Skeletal muscle tissue (tissue), 4 donors: ENCODE measurements around the gene TRPM3. TPM values are rescaled to one million over a fixed set of nuclear protein-coding genes. Genes with fewer than 3 reads are reported as not detected.

Source experiments
- H3K27ac ChIP-seq: one replicate; pipeline ENCODE4 v1.7.0; 2013; ENCODE audit warnings: mild to moderate bottlenecking, low read depth, low read length, inconsistent platforms
- H3K27me3 ChIP-seq, 3 donors: one replicate each; pipeline ENCODE4 v1.7.0; 2013; ENCODE audit warnings: low read length in 3 of 3; ENCODE audit not compliant: control insufficient read depth in 3 of 3, insufficient read depth in 3 of 3
- H3K36me3 ChIP-seq, 3 donors: one replicate each; pipeline ENCODE4 v1.7.0; 2013; ENCODE audit warnings: low read length in 3 of 3; ENCODE audit not compliant: control insufficient read depth in 3 of 3, insufficient read depth in 3 of 3
- H3K4me1 ChIP-seq, 3 donors: one replicate each; pipeline ENCODE4 v1.7.0; 2013; ENCODE audit warnings: low read length in 3 of 3, mild to moderate bottlenecking in 3 of 3; ENCODE audit not compliant: control insufficient read depth in 3 of 3, insufficient read depth in 3 of 3
- H3K4me3 ChIP-seq, 3 donors: one replicate each; pipeline ENCODE4 v1.7.0; 2013; ENCODE audit warnings: low read length in 3 of 3
- H3K9ac ChIP-seq, 3 donors: one replicate each; pipeline ENCODE4 v1.7.0; 2013; ENCODE audit warnings: low read length in 3 of 3, mild to moderate bottlenecking in 3 of 3, moderate library complexity in 2 of 3, low read depth in 1 of 3
- H3K9me3 ChIP-seq, 3 donors: one replicate each; pipeline ENCODE4 v1.7.0; 2013; ENCODE audit warnings: low read length in 3 of 3; ENCODE audit not compliant: control insufficient read depth in 3 of 3
- total RNA-seq: library from RNA; depleted of rRNA; stranded (reverse); fragments of >200 nt; gene quantifications from one replicate; pipeline ENCODE4 v1.2.3, GENCODE V29; 2014
- donor health status: Osteomylitis.

Gene TRPM3
- total RNA-seq, 1 donor from 2014 or later, result 1.6 TPM

- H3K9me3 ChIP-seq, result no peaks in the 10 kb centered on the region
- no peak overlapping the region for H3K4me3 ChIP-seq
- no peak overlapping the region for H3K9ac ChIP-seq
- H3K36me3 ChIP-seq, result no peaks in the 10 kb centered on the region
- H3K27ac ChIP-seq, result no peak overlapping the region
- H3K27me3 ChIP-seq, result no peaks in the 10 kb centered on the region
- H3K4me1 ChIP-seq, result peaks cover 0 to 4% (median 0%) of the 10 kb centered on the region in 3 donors
These were observed 496.3 kb downstream of the TRPM3 start for GRCh38 chr9:70625078-70625477.

DNA sequence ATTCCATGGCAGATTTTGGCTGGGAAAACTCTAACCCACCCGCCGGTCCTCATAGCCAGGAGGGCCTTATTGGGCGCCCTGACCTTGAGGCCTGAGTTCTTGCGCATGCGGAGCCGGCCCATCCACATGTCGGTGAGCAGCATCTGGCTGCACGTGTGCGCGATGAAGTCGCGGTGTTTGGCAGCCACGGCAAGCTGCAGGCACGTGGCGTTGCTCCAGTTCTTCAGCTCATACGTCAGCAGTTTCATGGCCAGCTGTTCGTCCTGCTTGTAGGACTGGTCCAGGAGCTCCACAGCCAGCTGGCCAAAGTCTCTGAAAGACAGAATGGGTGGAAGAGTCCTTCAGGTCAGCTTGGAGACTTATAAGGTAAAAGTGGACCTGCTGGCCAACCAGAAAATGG lies 502.6 kb downstream of the TRPM3 start:
- no peaks in the 10 kb centered on the region for H3K36me3 ChIP-seq
- H3K4me1 ChIP-seq, result peaks cover 29 to 40% (median 38%) of the 10 kb centered on the region in 3 donors
- no peaks in the 10 kb centered on the region for H3K9me3 ChIP-seq
- no peaks in the 10 kb centered on the region for H3K27me3 ChIP-seq
- no peak overlapping the region for H3K9ac ChIP-seq
- H3K4me3 ChIP-seq, result no peak overlapping the region
- H3K27ac ChIP-seq, result no peak overlapping the region

DNA sequence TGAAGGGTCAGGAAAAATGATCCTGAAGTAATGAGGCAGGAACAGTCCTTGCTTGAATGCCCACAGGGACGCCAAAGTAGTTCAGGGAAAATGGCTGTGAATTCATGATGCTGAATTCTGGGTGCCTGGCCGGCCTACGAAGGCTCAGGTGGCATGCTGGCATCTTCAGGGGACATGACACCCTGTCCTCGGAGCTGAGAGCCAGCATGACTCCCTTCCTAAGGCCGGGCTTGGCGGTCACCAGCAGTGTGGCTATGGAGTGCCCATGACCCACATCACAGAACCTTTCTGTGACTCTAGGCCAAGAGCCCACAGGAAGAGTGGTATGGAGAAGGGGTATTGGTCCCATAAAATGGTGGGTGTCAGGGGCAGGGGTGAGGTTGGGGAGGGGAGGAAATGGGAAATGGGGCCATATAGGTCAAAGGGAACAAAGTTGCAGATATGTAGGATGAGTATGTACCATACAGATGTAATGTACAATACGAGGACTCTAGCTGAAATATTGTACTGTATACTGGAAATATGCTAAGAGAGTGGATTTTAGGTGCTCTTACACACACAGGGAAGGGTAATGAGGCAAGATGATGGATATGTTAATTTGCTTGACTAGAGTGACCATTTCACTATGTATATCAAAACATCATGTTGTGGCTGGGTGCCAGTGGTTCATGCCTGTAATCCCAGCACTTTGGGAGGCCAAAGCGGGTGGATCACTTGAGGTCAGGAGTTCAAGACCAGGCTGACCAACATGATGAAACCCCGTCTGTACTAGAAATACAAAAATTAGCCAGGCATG lies 504.2 kb downstream of the TRPM3 start:
- Histone ChIP-seq H3K9ac (no peak overlapping the region), H3K4me1 (peaks cover 36 to 54% (median 50%) of the 10 kb centered on the region in 3 donors), H3K27me3 (no peaks in the 10 kb centered on the region), H3K27ac (no peak overlapping the region), H3K9me3 (no peaks in the 10 kb centered on the region), H3K4me3 (no peak overlapping the region), H3K36me3 (no peaks in the 10 kb centered on the region)

DNA sequence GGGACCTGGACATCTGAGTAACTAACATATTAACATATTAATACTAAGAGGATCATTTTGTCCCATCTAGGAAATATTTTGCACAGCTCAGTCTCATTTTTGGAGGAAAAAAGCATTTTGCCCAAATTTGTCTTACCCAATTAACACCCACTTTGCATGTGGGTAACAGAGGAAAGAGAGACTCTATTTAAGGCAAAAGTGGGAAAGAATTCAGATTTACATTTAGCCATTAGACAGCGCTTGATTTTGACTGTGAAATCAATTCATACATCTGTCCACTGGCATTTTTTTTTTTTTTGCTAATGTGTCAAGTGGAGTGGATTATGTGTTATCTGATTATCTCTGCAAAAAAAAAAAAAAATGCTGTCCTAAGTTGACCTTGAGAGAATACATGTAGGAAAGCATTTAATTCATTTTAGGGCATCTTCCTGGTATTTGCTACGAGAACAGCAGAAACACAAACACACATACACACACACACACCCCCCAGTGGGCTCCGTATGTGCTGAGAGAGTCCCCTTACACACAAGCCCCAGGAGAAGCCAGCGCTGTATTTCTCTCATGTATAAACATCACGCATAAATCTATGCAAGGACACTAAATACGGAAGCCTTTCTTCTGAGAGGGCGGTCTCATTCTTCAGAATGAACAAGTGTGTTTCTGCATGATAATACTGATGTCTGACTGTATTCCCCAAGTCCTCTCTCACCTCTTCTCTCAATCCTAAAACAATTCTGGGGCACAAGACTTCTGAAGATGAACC lies 505.0 kb downstream of the TRPM3 start:
- H3K27me3 ChIP-seq, result no peaks in the 10 kb centered on the region
- H3K27ac ChIP-seq, result no peak overlapping the region
- no peaks in the 10 kb centered on the region for H3K36me3 ChIP-seq
- no peak overlapping the region for H3K4me3 ChIP-seq
- peaks cover 36 to 54% (median 50%) of the 10 kb centered on the region in 3 donors for H3K4me1 ChIP-seq
- H3K9ac ChIP-seq, result peak overlapping the region in 1 of 3 donors; percentile 47
- no peaks in the 10 kb centered on the region for H3K9me3 ChIP-seq

- Histone ChIP-seq H3K27ac (peak overlapping the region; percentile 48), H3K27me3 (no peaks in the 10 kb centered on the region), H3K36me3 (no peaks in the 10 kb centered on the region), H3K9ac (peak overlapping the region; percentile 17 to 62 (median 28)), H3K4me1 (peaks cover 36 to 54% (median 50%) of the 10 kb centered on the region in 3 donors), H3K4me3 (peak overlapping the region in 2 of 3 donors; percentile 10 to 23), H3K9me3 (no peaks in the 10 kb centered on the region)
These were observed 505.8 kb downstream of the TRPM3 start for GRCh38 chr9:70615464-70616138.

- Histone ChIP-seq H3K9ac (peak overlapping the region in 2 of 3 donors; percentile 51 to 62), H3K4me3 (peak overlapping the region in 2 of 3 donors; percentile 10 to 23), H3K27ac (peak overlapping the region; percentile 48), H3K9me3 (no peaks in the 10 kb centered on the region), H3K36me3 (no peaks in the 10 kb centered on the region), H3K4me1 (peaks cover 38 to 57% (median 52%) of the 10 kb centered on the region in 3 donors), H3K27me3 (no peaks in the 10 kb centered on the region)
These were observed 506.5 kb downstream of the TRPM3 start for GRCh38 chr9:70614786-70615463.

- Histone ChIP-seq H3K27ac (peak overlapping the region; percentile 23), H3K27me3 (no peaks in the 10 kb centered on the region), H3K4me3 (peak overlapping the region in 1 of 3 donors; percentile 12), H3K9ac (no peak overlapping the region), H3K36me3 (no peaks in the 10 kb centered on the region), H3K4me1 (peaks cover 50 to 61% (median 59%) of the 10 kb centered on the region in 3 donors), H3K9me3 (no peaks in the 10 kb centered on the region)
These were observed 508.2 kb downstream of the TRPM3 start for GRCh38 chr9:70613024-70613768.

- no peak overlapping the region for H3K9ac ChIP-seq
- H3K27me3 ChIP-seq, result no peaks in the 10 kb centered on the region
- H3K4me1 ChIP-seq, result peaks cover 36 to 54% (median 43%) of the 10 kb centered on the region in 3 donors
- H3K4me3 ChIP-seq, result no peak overlapping the region
- no peaks in the 10 kb centered on the region for H3K9me3 ChIP-seq
- peak overlapping the region; percentile 74 for H3K27ac ChIP-seq
- no peaks in the 10 kb centered on the region for H3K36me3 ChIP-seq
These were observed 511.2 kb downstream of the TRPM3 start for GRCh38 chr9:70610287-70610644.
